Measurements from ENCODE around the gene PRSS57.

DNA sequence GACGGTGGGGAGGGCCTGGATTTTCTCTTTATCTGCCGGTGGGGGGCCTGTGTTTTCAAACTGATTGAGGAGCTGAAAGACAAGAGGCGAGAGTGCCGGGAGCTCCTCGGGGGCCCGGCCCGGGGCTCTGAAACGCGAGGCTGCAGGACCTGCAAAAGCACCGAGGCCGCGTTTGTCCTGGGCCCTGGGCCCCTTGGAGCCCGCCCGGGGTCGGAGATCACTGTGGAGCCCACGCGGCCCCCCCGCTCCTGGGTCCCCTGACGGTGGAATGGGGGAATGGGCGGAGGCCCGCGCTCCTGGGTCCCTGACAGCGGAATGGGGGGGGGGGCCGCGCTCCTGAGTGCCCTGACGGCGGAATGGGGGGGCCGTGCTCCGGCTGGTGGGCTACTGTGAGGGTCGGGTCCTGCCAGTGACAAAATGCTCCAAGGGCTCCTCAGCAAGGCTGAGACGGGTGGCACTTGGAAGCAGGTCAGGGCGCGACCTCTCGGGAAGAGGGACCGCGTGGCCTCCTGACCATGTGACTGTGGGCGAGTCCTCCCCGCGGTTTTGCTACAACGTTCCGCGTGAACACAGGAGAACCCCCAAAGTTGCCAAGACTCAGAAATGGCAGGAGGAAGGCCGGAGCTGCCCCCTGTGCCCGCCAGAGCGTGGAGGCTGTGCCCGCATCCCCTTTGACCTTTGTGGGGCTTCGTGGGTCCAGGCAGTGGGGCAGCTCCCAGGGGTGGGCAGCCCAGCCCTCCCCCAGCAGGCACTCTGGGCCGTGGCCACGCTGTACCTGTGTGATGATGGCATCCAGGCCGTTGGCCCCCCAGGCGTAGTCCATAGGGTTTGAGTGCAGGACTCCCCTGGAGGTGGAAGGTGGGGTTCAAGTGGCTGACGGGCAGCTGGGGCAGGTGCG lies 46.1 kb downstream of the PRSS57 start:
- no peak for TF ChIP-seq POLR2AphosphoS5 (IDR thresholded peaks at IDR 0.05)
- TF ChIP-seq, protein P1, sequence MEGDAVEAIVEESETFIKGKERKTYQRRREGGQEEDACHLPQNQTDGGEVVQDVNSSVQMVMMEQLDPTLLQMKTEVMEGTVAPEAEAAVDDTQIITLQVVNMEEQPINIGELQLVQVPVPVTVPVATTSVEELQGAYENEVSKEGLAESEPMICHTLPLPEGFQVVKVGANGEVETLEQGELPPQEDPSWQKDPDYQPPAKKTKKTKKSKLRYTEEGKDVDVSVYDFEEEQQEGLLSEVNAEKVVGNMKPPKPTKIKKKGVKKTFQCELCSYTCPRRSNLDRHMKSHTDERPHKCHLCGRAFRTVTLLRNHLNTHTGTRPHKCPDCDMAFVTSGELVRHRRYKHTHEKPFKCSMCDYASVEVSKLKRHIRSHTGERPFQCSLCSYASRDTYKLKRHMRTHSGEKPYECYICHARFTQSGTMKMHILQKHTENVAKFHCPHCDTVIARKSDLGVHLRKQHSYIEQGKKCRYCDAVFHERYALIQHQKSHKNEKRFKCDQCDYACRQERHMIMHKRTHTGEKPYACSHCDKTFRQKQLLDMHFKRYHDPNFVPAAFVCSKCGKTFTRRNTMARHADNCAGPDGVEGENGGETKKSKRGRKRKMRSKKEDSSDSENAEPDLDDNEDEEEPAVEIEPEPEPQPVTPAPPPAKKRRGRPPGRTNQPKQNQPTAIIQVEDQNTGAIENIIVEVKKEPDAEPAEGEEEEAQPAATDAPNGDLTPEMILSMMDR (IDR thresholded peaks at IDR 0.05), result no peak
- TF ChIP-seq POLR2A (IDR thresholded peaks at IDR 0.05), result no peak
